D341Med (cell line): ENCODE data around the gene DERL2.
A peak's percentile ranks its signal among the peaks of the same experiment; 100 is the strongest.

ENCODE experiments used
- DNase-seq: peaks from one replicate; pipeline ENCODE4 v3.0.0; 2012; ENCODE audit warnings: low spot score

Gene DERL2

DNA sequence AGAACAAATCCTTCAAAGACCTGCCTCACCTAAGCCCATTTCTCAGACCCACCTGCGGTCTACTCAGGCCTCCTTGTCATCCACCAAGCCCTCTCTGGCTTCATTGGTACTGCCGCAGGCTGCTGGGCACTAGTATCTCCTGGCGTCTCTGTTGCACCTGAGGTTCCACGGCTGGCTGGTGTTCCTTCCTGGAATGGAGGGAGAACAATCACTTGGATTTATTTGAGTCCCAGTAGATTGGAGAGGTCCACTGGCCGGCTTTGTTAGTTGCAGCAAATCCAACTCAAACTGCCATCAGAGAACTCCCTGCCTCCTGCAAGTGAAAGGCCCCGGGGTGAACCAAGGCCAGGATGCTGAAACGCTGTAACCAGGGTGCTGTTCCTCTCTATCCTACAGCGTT lies 15.7 kb upstream of the DERL2 start:
- no peak for DNase-seq

DNA sequence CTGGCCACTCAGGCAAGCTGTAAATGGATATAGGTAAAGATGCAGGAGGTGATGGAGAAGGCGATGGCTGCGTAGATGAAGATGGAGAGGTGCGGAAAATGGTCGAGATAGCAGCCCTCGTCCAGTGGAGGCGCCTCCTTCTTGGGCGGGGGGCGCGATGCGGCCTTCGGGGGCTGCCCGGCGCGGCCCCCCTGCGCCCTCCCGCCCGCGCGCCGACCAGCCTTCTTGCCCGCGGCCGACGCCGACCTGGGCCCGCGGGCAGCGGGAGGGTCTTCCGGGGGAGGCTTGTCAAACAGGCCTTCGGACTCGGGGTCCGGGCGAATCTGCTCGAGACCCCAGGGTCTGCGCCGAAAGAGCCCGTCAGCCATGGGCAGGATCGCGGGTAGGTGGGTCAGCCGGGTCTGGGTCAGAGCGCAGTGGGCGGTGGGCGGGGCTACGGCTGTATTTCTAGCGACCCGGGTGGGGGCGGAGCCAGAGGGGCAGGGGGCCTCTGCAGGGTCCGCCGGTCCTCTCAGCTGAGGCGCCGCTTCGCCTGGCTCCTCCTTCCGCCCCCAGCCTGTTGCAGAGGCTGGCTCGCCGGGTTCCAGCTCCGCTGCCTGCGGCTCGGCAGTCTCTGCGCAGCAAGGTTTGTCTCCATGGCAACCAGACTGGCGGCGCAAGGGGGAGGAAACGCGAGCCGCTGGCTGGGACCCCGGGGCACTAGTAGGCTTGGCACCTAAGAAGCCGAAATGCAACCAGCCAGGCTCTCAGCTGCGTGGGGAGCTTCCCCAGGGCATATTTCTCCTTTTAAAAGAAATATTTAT lies 14.8 kb upstream of the DERL2 start:
- DNase-seq: peak; percentile 81

DNA sequence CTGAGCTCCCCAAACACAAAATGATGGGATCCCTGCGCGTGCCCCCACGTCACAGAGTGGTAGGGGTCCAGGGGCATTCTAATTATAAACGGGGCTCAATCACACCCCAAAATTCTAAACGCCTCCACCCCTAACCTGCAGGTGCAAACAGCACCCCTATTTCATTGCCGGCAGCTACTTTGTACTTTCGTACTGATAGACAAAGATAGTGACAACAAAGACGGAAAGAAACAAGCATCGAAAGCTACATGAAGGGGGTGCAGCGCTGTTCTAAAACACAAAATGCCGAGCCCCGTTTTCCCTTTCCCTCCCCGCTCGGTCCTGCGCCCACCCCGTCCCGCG lies 14.2 kb upstream of the DERL2 start:
- DNase-seq: no peak

DNA sequence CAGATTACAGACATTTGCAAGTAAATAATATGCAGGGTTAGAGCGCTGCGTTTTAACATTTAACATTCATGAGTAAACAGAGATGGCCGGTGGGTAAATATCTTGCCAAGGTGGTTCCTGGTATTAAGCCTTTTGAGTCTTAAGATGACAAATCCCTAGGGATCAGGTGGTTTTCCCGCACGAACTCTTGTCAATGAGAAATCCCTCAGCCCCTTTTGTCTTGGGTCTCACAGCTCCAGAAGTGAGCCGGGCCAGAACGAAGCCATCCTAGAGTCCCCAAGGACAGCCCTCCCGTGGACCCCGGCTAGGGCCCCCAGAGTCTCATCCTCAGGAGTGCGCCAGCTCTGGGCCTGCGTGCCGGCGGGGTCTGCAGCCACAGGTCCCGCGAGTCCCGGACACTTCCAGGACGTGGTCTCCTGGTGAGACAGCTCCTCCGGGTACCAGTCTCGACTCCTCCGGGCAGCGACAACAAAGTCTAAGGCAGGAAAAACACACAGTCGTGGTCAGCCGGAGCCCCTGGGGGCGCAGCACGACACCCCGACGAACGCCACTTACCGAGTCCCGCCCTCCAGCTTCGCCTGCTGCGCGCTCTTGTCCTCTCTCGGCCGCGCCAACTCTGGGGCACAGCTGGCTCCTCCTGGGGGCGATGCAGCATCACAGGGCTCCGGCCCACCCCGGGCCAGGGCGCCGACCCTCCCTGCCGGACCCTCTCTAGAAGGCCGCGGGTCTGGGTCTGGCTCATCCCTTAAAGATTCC lies 13.7 kb upstream of the DERL2 start:
- DNase-seq: no peak

DNA sequence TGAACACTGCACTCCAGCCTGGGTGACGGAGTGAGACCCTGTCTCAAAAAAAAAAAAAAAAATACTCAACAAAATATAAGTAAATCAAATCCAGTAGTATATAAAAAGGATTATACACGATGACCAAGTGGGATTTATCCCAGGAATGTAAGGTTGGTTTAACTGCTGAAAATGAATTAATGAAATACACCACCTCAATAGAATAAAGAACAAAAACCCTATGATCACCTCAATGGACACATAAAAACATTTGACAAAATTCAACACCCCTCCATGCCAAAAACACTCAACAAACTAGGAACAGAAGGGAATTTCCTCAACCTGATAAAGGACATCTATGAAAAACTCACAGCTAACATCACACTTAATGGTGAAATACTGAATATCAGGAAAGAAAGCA lies 7.0 kb upstream of the DERL2 start:
- DNase-seq: no peak

DNA sequence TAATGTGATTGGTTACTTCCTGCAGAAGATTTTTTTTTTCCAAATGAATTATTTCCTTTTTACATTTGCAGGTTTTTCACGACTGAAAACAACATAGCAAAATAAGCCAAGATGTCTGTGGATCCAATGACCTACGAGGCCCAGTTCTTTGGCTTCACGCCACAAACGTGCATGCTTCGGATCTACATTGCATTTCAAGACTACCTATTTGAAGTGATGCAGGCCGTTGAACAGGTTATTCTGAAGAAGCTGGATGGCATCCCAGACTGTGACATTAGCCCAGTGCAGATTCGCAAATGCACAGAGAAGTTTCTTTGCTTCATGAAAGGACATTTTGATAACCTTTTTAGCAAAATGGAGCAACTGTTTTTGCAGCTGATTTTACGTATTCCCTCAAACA lies 2.8 kb upstream of the DERL2 start:
- DNase-seq: no peak

DNA sequence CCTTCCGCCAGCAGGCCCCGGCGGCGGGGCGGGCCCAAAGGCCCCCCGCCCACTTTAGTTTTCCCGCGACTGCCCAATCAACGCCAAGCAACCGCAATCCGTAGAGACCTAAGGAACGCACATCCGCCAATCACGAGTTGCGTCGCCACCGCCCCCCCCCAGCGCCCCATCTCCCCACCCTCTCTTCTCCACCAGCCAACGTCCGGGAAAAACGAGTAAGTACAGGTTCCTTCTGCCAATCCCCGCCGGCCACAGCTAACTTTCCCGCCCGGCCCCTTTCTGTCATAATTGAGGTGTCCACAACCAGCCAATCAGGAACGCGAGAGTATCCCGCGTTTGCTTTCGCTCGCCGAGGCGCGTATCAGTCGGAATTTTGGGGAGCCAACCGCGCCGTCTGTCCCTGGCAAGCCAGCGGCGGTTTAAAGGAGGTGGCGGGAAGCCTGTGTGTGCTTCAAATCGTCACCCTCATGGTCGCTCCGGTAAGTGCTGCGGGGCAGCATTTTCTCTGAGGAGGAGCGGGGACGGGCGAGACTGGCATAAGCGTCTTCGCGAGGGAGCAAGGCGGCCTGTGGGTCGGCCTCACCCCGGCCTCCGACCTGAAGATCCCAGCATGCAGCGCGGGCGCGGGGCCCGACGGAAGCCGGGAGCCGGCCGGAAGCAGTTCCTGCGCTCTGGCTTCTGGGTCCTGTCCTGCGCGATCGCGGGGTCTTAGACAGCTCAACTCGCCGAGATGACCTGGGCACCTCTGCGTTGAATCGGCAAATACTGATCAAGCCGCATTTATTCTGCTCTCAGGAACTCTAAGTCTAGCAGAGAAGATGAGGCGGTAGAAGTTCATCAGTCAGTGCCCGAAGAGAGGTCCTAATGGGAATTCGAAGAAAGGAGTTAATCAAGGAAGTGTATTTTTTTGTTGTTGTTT lies 487 bp upstream of the DERL2 start, which contains the start of gene MIS12:
Gene MIS12, plus strand, starts transcription at position 361 of the 919 bp plus-strand sequence. CDS start 2,297 bp downstream, outside the sequence.
- DNase-seq: peak; percentile 93

DNA sequence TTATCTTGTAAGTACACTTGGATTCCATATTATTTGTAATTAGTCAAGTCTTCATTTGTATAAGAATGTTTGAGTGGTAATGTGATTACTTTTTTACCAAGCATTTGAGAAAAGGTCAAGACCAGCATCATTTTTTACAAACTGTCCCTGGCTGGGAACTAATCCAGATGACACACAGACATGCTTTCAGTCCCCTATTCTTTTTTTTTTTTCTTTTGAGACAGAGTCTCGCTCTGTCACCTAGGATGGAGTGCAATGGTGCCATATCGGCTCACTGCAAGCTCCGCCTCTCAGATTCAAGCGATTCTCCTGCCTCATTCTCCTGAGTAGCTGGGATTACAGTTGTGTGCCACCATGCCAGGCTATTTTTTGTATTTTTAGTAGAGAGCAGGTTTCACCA lies 4.5 kb downstream of the DERL2 start:
- DNase-seq: no peak

DNA sequence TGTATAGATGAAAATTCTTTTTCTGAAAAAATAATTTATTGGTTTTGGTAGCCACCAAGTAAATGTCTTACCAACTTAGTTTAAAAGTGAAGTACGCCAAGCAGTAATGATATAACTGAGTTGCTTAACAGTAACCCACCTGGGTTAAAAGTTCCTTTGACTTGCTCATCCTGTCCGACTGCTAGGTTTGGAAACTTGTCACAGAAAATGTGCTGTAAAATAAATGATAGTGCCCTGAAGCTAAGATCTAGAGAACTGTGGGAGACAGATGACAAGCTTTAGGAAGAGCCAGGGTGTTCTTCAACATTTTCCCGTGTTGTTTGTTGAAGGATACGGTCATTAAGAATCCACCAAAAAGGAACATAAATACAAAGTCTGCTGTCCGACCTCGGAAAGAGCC lies 5.0 kb downstream of the DERL2 start:
- DNase-seq: no peak

DNA sequence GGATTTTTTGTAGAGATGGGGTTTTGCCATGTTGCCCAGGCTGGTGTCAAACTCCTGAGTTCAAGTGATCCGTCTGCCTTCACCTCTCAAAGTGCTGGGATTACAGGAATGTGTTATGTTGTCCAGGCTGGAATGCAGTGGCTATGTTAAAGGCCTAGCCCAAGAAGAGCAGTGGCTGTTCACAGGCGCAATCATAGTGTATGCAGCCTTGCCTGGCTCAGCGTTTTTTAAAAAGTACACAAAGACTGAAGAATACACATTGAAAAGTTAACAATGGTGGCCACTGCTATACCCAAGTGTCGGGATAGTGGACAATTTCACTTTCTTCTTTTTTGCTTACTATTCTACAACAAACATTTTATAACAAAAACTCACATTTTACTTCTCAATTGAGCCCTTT lies 7.0 kb downstream of the DERL2 start:
- DNase-seq: no peak

DNA sequence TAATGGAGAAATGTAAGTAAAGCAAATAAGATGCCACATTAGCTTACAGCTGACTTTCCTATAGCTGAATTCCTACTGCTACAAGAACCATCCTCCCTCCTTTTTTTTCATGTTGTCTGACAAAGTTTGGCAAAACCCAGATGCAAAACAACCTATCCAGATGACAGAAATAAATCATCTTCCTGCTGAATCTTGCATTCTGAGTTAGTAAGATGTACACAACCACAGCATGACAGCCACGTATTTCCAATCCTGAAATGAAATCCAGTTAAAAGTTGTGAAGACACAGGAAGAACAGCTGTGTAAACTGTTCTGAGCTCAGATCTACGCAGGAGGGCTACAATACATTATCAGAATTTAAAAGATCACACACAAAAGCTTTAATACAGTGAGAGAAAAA lies 12.1 kb downstream of the DERL2 start:
- DNase-seq: no peak

DNA sequence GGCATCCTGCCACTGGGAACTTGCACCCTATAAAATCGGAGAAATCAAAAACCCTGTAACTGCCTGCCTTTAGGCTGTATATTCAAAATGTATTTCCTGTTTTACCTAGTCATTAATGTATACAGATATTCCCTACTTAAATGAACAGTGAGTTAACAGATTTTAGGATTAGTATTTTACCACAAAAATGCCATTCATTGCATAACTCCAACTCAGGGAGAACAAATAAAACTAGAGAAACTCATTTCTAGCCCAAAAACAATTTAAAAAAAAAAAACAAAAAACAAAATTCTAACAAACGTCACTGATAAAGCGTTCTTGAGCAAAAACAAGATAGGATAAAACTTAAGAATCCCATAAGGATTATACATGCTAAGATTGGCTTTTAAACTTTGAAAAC lies 13.5 kb downstream of the DERL2 start:
- no peak for DNase-seq

DNA sequence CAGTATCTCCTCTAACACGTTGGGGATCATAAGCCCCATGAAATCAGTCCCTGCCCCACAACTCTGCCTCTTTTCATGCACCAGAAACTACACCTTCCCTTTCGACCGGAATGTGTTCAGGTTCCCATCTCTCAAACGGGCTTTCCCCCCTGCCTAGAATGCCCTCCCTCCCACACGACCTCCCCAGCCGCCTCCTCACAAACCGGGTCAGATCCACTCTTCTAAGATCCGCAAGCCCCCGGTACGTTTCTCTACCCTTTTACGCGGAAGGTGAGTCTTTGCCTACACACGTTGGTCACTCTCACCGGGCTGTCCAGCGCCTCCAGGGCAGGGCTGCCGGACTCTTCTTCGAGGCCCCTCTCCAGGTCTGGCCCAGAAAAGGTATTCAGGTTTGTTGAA lies 17.9 kb downstream of the DERL2 start:
- DNase-seq: no peak

DNA sequence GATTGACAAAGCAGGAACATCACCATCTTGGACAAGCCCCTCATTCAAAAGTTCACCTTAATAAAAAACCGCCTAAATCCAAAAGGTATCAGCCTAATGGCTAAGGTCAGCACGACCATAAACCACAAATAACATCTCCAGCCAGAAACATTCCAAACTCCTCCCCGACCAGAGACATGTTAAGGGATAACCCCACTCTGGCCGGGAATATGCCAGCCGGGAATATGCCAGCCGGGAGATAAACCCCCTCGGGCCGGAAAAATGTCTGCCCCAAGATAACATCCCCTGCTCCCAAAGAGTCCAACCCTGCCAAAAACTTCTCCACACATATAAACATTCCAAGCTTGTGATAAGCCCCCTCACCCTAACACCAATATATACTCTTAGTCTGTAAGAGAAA lies 18.6 kb downstream of the DERL2 start:
- DNase-seq: no peak

DNA sequence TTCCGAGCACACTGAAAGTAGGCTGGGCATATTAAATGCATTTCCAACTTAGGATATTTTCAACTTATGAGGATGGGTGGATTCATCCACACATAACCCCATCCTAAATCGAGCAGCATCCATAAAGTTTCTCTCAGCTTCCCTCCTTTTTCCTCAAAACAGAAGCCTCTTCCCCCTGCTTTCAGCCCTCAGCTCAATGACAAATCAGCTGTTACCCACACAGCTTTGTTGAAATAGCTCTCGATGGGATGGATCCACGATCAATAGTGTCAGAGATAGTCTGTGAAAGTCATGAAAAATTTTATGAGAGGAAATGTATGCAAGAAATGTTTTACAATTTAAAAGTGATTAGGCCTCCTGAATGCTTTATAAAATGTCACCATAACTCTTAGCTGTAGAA lies 19.7 kb downstream of the DERL2 start:
- DNase-seq: no peak

DNA sequence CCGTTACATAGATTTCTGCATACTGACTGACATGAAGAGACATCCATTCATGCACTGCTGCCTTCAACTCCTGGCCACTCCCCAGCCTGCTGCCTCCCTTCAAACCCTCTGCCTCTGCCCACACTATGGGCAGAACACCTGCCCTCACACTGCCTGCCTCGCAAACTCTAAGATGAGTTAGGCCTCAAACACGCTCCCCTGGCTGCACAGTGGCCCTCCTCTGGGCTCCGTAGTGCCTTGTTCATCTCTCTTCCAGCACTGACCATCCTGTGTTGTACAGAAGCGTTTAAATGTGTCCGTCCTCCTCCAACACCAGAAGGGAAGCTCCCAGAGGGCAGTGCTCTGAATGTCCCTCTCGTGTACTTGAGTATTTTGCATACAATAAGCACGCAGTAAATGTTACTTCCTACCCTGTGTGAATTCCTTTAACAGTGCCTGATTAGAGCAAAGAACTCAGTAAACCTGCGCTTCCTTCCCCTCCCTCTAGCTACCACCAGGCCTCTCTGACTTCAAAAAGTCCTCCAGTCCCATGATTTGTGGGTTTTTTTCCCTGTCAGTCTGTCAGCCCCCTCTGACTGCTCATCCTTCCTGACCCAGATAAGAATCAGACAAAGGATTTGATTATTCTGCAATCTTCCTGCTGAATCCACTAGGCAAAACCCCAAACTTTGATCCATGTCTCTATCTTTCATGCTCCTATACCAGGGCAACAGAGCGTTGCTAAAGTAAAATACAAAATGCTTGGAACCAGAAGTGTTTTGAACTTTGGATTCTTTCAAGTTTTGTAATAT lies 21.1 kb downstream of the DERL2 start:
- DNase-seq: no peak

DNA sequence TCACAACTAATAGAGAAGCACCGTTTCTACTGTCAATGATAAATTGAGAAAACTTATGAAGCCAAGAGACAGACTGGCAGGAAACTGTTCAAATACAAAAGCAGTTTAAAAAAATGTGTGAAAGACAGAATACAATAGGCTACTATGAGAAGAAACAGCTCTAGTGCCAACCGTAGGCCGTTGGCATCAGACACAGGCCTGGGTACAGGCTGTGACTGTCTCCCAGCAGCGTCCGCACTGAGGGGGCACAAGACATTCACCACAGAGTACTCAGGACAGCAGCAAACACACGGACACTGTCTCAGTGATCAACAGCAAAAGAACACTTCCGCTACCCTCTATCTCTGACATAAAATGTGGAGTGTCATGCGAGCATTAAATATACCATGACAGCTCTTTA lies 39.2 kb downstream of the DERL2 start:
- no peak for DNase-seq

DNA sequence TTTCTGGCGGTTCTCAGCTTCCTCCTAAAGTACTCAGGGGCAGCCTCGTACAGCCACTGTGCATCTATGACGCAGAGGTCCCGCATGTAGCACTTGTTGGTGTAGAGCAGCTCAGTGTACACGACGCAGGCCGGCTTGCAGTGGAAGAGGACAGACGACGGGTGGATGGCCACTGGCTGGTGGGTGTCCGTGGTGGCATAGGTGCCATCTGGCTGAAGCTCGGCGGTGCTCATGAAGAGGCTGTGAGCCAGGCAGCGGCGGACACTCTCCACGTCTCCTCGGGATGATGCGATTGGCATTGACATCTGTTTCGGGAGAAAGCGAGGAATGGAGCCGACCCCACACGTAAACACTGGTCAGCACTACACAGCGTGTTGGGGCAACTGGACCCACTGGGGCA lies 41.8 kb downstream of the DERL2 start:
- DNase-seq: no peak

DNA sequence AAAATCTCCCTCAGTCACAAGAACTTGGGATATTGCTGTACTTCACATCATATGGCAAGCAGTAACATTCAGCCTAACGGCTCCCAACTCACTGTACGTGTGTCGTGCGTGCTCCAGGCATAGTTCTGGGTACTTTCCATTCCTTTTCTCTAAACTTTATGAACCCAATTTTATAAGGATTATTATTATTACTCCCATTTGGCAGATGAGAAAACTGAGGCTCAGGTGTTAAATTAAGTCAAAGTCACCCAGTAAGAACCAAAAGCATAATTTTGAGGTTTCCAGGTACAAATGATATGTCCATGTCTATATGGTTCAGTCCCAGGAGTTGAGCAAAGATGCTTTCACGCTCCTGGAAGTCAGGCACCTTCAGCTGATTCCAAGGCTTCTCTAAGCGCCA lies 42.2 kb downstream of the DERL2 start:
- no peak for DNase-seq

DNA sequence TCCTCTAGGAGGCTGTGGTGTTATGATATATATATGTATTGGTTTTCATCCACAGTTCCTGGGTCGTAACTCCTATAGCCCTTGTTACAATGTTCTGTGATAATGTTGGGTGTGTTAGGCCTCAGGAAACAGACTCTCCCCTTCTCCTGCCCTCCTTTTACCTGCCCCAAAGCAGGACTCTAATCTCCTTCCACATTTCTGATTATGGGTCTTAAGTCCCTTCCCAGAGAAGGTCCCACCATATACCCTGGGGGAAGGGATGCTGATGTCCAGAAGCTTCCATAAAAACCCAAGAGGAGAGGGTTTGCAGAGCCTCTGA lies 46.6 kb downstream of the DERL2 start:
- DNase-seq: no peak

DNA sequence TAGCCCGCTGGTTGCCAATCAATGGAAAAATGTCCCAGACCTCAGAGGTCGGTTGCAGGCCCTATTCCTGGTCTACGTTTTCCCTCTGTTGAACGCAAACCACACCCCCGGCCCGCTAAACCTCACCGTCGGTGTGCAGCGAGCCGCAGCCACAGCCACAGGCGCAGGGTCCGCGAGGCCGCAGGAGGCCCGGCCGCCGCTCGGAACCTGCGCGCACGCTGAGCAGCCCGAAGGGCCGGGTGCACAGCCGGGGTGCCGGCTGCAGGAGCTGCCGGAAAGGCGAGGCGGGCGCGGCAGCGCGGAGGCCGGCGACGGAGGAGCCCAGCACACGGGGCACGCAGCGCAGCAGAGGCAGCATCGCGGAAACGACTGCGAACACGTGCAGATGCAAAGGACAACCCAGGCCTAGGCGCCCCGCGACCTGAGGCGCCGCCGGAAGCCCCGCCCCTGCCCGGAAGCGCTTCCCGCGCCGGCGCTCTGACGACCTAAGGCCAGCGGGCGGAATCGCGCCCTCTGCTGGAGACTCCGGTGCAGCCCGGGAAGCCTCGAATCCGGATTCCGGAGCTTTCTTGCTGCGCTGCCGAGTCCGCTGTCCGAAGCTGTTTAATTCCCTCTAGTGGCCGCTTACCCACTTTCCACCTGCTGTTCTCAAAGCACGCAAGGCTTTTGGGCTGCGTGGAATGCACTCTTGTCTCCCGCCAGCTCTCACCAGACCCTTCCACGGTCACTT lies 47.1 kb downstream of the DERL2 start, which contains the start of gene C1QBP:
Gene C1QBP, minus strand, starts transcription at position 440 of the 730 bp plus-strand sequence. Its CDS starts 82 bp downstream, at position 358.
- peak; percentile 88 for DNase-seq
